HUDEP-2 (cell line): ENCODE results near the gene ARHGAP10.
"Not testable (repeated sequence)": the region's sequence is repeated elsewhere in the genome, so short reads cannot be mapped to it uniquely, and the experiment has no call there.

Experiments
- DNase-seq, 76 experiments: peaks; one replicate each; lab custom pipeline; 2025; ENCODE audit not compliant: unreplicated experiment in 76 of 76; lab: John Stamatoyannopoulos, UW

The ARHGAP10 gene

DNA sequence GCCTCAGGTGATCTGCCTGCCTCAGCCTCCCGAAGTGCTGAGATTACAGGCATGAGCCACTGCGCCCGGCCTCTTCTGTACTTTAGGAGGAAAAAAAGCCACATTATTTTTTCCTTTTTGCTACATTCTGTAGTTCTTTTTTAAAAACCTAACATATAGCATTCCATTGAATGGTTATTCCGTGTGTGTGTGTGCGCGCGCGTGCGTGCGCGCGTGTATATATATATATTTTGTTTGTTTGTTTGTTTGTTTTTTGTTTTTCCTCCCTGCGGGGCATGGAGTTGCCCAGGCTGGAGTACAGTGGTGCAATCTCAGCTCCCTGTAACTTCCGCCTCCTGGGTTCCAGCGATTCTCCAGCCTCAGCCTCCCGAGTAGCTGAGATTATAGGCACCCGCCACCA, 59.5 kb downstream of the ARHGAP10 start:
- DNase-seq, result no peak

- DNase-seq, result no peak
Measured at GRCh38 chr4:147791865-147792264, 60.0 kb downstream of the ARHGAP10 start.

DNA sequence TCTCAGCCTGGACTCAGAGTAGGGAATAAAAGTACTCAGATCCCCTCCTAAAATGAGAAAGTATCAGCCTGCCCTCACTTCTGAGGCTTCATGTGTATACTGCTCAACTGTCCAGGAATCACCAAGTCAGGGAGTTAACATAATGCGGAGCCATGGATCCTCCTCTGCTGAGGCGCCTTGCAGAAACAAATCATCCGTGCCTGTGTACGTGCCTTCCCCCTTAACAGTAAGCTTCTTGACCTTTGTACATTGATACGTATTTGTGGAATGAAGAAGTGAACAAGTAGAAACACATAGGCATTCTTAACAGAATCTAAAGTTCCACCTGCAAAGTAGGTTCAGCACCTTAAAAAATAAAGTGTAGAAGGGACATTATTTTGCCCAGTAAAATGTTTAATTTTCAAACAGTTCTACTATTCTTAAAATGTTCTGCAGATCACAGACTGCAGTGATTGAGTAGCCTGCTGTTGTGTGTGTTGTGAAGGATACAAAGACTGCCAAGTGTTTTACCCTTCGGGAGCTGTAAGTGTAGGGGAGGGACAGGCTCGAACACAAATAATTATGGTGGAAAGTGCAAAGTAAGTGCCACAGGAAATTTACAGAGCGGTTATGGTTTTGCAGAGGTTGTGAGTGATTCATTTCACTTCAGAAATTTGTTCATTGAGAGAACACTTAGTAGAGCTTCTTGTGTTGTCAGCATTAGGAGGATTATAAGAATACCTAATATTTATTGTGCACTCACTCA, 61.9 kb downstream of the ARHGAP10 start:
- no peak for DNase-seq

GRCh38 chr4:147794314-147794680, 62.4 kb downstream of the ARHGAP10 start:
- DNase-seq, result no peak

DNA sequence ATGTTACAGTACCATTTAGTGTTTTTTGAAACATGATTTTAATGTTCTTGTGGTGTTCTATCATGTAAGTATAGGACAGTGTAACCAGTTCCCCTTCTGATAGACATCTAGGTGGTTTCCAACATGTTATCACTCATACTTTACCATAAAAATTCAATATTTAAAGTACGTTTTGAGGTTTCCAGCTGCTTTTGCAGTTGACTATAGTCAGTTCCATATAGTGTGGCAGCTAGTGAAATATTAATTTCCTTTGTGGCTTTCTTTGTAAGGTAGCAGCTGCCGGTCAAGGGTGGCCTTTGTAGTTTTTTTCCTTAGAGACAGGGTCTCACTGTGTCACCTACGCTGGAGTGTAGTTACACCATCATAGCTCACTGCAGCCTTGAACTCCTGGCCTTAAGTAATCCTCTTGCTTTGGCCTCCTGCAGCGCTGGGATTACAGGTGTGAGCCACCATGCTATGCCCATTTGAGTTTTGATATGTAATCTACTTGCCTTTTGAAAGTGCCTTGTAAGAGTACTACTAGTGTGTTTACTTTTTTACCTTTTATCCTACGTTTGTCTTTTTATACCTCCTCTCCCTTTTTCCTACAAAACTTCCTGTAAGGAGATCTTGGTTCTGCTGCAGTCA, 63.0 kb downstream of the ARHGAP10 start:
- no peak for DNase-seq

DNA sequence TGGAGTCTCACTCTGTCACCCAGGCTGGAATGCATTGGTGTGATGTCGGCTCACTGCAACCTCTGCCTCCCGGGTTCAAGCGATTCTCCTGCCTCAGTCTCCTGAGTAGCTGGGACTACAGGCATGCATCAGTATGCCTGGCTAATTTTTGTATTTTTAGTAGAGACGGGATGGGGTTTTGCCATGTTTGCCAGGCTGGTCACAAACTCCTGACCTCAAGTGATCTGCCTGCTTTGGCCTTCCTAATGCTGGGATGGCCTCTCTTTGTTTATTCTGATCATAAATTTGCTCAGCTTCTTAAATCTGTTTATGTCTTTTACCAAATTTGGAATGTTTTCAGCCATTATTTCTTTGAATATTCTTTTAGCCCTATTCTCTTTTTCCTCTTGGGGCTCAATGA, 67.2 kb downstream of the ARHGAP10 start:
- DNase-seq, result not testable (repeated sequence)

DNA sequence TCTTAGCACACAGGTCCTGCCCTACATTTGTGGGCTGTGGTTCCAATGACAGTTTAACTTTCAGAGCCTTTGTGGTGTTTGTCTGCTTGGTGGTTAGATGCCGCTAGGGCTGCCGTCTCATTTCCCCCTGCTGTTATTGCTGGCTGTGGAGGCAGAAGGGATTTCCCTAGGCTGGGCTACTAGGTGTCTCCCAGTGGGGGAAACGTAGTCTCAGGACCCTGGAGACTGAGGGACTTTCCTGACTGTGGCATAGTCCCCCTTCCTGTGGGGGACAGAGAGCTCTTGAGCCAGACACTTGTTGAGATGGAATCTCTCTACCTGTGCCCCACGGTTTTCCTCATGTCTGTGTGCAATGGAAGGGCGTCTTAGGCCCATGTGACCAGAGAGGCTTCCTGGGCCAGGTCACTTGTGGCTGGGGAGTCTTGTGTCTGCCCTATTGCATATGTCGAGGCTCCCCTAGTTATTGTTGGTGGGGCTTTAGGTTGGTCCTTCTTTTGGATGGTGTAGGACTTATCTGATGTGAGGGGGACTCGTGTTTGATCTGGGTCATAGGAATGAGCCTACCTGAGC, 68.2 kb downstream of the ARHGAP10 start:
- no peak for DNase-seq

DNA sequence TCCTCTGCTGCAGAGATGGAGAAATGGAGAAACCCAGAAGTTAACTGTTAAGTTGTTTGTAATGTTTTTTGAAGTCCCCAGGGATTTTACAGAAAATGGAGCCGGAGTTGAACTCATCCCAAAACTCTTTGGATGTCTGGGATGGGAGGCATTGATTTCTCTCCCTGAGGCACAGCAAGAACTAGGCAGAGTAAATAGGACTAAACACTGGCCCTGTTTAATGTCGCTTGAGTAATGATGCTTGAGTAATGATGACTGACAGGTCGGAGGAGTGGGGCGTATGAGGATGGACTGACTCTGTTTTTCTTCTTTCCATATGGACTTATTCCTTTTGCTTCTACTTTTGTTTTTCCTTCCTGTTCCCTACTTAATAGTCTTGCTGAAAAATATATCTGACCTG, 69.9 kb downstream of the ARHGAP10 start:
- DNase-seq, result no peak

DNA sequence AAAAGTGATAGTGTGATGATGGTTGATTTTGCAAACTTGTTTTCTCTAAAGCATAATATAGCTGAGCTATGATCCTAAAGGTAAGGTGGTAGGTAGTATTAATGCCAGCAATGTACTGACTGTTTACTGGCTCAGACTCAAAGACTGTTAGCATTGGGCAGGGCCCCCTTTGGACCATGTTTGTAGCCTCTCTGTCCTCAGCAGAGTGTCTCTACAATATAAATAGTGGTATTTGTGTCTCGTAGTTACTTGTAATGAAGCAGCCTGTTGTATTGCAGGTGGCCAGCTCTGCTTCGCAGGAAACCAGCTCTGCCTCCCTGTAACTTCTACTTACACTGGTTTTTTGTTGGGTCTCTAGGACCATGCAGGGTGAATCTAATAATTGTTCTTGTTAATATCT, 70.5 kb downstream of the ARHGAP10 start:
- DNase-seq, result no peak

DNA sequence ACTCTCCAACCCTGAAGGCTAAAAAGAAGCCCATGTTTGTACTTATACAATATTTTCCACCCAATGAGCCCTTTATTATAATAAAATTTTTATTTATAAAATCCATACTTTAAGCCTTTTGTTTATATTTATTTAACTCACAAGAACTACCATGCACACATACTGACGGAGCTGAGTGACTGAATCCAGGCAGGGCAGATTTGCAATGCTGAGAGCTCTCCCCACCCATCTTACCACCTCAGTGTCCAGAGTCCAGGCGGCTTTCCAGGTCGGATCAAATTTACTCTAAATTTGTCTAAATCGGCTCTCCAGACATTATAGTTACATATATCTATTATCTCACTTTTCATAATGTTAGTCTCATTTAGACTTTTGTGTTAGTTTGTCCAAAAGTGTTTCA, 74.1 kb downstream of the ARHGAP10 start:
- DNase-seq, result no peak

DNA sequence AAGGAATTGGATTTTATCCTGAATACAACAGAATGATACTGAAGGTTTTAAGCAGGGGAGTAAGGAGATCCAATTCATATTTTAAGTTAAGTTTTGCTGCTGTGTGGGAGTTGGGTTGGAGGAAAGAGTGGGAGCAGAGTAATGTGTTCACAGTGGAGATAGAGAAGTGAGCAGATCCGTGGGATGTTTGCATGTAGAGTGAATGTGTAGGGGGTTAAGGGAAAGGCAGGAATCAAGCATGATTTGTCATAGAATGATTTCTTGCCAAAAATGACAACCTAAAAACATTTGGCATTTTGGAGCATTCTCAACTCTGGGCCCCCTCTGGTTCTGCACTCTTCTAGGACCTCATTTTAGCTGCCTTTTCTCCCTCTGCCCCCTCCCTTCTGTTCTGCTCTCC, 76.6 kb downstream of the ARHGAP10 start:
- DNase-seq, result no peak

DNA sequence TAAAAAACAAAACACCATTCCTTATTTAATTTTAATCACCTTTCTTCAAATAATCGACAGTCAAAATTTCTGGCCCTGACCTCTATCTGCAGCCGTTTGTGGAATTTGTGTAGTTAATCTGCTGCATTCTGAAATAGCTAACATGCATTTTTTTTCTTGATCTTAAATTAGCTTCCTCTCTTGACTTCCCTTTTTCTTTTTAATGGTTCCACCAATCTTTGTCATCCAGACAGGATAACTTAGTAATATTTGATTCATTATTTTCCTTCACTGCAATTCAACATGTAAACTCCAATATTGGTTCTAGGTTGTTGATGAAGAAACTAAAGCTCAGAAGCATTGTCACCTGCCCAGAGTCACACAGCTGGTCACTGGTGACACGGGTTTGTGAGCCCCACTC, 77.3 kb downstream of the ARHGAP10 start:
- DNase-seq, result no peak

GRCh38 chr4:147811878-147812277, 80.0 kb downstream of the ARHGAP10 start:
- DNase-seq, result no peak

DNA sequence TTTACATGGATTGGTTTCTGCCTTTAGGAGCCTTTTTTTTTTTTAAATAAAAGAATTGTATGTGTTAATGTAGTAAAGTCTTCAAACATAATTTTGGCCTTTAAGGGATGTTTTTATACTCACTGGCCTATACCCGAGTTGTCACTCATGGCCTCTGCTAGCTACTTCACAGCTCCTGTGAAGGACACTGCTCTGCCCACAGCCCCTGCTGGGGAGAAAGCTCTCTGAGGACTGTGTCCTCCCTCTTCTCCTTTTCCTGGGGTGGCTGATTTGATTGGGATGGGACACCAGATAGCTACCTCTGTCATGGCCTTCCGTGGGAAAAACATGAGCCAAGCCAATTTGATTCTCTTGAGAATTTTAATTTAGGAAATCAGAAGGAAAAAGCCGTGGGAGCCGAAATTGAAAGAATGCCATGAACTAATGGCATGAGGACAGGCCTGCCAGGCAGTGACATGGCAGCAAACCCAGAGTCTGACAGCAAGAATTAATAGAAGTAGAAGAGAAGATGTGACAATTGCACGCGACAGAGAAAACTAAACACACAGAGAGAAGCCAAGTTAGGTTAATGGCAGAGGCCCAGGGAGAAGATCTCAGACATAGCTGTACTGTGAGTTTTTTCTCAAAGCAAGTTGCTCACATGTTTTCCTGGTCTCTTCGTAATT, 81.4 kb downstream of the ARHGAP10 start:
- no peak for DNase-seq

DNA sequence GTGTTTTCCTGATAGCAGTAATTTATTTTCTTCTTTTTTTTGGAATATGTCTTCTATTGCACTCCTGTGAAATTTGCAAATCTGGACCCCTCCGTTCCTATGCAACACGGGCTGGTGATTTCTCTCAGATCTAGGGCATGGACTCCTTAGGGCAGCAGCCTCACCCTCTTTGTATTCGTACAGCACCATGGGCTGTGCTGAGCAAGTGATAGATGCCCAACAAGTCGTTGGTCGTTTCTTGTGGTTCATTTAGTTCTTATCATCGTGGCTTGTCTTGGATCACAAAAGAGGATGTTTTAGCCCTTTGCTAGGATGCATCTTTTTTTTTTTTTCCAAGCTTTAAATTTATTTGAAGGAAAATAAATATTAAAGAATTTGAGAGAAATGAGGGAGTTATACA, 82.1 kb downstream of the ARHGAP10 start:
- DNase-seq, result no peak

GRCh38 chr4:147814376-147814775, 82.5 kb downstream of the ARHGAP10 start:
- no peak for DNase-seq

GRCh38 chr4:147815741-147816140, 83.9 kb downstream of the ARHGAP10 start:
- no peak for DNase-seq

DNA sequence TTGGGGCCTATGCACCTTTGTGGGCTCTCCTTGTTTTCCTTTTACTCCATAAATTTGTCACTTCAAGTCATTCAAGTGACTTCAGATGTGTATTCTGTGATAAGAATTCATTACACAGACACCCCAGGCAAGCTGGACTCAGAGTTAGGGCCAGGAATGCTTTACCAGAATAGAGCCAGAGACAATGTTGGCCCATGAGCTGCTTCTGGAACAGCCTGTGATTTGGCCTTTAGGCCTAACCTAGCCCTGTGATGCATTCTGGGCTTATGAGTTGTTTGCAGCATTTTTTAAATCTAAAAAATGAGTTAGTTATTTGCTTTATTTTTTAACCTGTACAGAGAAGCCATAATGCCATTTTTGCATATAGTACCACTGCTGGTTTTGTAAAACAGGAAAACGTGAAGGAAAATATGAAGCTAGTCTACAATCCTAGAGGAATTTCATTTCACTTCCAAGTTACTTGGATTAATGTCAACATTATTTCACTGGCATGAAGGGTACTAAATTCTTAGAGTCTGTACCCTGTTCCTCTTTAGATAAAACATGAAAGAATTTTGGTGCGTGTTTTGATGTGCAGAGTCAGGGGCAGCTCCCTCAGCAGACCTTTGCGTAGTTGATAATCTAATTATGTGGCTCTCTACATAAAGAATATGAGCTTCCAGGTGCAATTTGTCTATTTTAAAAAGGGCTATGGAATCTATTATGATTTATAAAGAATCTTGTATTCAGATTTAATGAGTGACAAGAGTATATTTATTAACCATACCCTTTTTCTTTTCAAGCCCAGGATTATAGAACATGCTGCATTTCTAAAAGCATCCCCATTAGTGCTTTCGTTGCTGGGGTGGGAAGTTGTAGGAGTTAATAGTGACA, 84.7 kb downstream of the ARHGAP10 start:
- no peak for DNase-seq

DNA sequence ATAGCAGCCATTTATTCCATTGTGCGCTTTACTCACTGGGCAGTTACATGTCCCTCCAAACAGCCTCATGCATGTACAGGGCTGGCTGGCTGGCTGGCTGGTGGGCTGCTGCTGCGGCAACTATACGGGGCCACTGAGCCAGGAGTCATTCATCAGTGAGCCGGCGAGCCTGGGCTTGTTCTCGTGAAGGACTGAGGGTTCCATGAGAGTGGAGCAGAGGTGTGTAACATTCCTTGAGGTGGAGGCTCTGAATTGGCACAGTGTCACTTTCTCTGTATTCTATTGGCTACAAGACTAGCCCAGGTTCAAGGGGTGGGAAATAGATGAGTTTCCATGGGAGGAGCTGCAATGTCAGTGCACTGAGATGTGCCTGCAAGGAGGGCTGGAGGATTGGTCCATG, 89.1 kb downstream of the ARHGAP10 start:
- no peak for DNase-seq

GRCh38 chr4:147821555-147821954, 89.7 kb downstream of the ARHGAP10 start:
- no peak for DNase-seq

DNA sequence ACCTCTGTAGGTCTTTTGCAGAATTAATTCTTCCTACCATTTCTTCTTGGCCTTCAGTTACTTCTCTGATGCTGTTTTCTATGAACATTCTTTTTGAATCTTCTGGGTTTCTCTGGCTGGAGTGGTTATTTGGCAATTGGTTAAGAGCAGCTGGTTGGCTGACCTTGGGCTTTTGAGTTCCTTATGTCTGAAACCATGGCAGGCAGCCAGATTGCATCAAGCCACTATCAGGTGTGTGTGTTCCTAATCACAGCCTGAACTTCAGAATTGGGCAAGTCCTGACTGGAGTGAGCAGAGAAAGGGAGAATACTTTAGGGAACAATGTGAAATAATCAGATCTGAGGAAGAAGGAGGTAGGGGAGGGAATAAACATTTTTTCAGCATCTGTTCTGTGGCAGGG, 90.2 kb downstream of the ARHGAP10 start:
- DNase-seq, result no peak
